HG03521 (cell line): ENCODE results near the gene TSEN34.
"Not testable (repeated sequence)": the region's sequence is repeated elsewhere in the genome, so short reads cannot be mapped to it uniquely, and the experiment has no call there.

Experiments
- ATAC-seq: cut with Tn5 transposase; IDR thresholded peaks from one replicate; pipeline ENCODE4 v1.9.1; 2021; ENCODE audit warnings: mild to moderate bottlenecking, moderate library complexity; ENCODE audit not compliant: unreplicated experiment

Gene TSEN34

DNA sequence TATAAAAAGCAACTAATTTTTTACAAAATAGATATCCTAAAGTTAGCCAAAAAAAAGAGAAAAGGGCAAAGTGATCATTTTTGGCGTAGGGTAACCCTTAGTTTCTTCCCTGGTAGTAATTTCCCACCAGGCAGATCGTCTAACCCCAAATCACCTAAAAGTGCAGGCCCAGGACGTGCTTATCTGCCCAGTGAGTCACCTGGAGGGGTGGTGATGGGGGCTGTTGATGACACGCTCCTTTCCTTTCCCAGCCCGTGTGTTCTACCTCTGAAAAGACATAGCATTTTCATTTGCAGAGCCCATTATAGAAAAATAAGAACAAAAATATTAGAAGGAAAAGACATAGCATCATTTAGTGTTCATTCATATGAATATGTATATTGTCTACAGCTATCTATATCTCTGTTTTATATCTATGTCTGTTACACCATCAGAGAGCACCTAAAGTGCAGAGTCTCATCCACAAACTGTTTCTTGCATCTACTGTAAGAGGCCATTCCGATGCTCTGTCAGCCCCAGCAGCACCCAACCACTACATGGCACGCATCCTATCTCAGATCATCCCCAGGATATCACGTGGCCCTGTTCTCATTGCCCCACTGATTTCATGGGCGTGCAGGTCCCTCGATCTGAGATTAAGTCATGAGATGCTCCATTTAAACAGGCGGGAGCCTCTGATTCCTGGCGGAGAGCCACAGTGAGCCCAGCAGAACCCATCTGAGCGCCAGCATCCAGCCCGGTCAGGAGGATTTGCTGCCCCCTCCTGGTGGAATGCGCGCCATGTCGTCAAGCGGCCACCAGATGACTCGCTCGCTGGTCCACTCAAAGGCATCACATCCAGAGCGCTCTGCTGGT, 40.2 kb downstream of the TSEN34 start:
- peak; percentile 59 for ATAC-seq

DNA sequence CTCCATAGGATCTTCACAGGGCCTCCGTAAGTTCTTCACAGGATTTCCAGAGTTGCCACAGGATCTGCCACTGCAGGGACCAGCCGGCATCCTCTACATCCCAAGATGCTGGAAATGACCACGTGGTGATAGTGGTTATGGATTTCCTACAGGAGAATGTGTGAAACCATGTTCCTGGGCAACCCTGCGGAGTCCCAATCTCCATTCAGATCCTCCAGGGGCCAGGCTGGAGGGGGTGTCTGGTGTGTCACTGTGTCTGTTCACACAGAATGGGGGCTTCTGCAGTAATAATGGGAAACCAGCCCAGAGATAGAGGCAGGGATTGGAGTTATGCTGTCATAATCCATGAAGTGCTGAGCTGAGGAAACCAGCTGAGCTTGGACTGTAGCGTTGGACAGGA, 42.8 kb downstream of the TSEN34 start:
- ATAC-seq, result no peak

DNA sequence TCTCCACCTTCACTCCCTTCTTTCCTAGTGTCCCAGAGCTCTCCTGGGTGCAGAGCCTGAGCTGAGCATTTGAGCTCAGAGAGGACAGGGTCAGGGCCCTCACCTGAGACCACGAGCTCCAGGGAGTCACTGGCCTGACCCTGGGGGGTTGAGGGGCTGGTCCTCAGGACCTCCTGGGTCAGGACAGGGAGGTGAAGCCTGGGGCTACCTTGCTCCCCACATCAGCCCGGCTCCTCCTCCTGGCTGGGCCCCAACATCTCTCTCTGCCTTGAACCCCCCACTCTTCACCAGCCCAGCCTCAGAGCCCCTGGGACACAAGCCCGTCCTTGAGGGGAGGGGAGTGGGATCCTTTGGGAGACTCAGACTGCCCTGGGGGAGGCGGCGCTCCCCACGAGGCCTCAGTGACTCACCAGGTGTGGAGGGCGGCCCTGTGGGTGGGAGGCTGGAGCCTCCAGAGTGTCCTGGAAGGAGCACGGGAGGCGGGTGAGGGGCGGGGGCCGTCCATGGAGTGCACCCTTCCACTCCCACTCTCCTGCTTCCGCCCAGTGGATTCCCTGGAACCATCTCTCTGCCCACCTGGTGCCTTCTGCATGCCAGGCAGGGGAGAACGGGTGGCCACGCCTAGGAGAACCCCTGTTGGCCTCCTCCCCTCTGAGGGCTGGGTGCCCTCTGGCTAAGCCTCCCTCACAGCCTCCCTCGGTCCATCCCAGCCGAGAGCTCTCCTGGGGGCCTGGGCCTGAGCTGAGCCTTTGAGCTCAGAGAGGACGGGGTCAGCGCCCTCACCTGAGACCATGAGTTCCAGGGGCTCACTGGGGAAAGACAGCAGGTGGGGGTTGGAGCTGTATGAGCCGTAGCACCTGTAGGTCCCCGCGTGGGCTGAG, 48.6 kb downstream of the TSEN34 start:
- not testable (repeated sequence) for ATAC-seq

DNA sequence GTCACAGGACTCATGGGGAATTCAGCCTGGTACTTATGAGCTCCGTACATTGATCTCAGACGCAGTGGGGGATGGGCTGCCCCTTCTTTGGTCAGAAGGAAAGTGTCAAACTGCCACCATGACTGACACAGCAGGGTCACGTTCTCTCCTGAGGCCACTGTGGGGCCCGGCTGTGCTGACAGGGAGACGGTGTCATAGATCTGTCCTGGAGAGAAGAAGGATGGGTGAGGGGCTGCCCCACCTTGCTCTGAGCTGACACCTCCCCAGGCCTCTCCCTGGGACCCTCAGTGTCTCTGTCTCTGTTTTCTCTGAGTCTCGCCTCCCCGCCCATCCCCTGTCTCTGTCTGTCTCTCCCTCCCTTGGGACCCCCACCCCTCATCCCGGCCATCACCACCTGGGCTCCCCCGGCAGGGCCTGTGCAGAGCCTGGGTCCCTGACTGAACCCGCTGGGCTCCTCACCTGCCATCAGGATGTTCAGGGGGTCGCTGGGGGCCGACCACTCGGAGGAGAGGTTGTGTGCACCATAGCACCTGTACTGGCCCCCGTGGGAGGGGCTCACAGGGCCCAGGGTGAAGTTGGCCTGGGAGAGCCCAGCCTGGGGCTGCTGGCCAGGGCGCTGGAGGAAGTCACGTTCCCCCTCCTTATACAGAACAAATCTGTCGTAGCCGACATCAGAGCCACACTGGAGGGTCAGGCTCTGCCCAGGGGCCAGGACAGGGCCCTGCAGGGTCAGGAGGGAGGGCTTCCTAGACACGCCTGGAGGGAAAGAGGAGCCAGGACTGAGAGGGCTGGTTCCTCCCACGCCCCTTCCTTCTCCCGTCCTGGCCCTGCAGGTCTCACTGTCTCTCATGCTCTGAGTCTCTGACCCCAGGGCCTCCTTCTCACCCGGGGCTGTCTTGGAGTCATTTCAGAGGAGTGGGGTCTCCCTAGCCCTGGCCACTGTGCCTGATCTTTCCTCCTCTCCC, 49.5 kb downstream of the TSEN34 start:
- ATAC-seq, result not testable (repeated sequence)

DNA sequence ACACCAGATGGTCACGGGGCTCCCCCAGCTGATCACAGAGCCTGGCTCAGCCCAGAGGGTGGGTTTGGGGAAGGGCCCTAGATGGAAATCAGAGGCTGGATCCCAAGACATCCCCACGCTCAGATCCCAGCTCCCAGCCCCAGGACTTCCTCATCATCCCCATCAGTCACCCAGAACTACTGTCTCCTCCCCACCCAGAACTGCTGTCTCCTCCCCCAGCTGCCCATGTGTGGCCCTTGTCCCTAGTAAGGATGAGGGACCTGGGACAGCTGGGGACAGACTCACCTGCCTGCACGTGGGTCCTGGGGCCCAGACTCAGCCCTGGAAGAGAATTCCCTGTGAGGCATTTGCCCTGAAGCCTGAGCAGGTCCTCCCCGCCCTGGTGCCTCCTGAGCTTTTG, 51.1 kb downstream of the TSEN34 start:
- not testable (repeated sequence) for ATAC-seq

DNA sequence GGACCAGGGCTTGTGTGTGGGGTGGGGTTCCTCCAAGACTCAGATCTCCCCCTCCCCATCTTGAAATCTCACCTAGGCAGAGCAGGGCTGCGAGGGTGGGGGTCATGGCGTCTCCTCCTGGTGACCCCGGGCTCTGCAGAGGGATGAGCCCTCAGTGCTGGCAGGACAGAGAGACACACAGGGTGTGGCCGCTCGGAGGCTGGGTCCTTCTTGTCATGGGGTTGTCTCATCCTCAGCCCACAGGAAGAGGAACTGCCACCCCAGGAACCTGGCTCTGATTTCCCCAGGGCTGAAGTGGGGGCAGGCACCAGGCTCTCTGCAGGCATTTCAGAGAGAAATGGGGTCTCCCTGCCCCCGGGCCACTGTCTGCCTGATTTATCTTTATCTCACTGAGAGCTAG, 51.5 kb downstream of the TSEN34 start, which contains the start of gene LILRA6:
Gene LILRA6 (minus strand): TSS at position 145 of the 400 bp plus-strand sequence.
- ATAC-seq, result not testable (repeated sequence)

DNA sequence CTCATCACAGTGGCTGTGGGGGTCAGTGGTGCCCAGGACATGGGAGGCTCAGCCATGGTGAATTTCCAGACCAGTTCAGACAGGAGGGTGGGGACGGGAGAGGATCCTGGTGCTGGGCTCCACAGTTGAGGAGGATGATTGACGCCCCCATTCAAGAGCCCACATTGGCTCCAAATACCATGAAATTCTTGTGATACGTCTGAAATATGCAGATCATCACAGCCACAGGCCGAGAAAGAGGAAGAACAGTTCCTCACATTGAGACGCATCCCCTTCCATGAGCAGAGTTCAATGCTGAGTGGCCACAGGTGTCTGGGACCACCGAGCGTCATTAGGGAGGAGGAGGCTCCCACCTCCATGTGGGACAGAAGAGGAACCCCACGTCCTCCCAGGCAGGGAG, 52.7 kb downstream of the TSEN34 start:
- ATAC-seq, result not testable (repeated sequence)
